ENCODE measurements around the gene KLF4. TPM values are rescaled to one million over a fixed set of nuclear protein-coding genes. Genes with fewer than 3 reads are reported as not detected.
A peak's percentile ranks its signal among the peaks of the same experiment; 100 is the strongest.

KLF4 gene
- polyA plus RNA-seq, 1 donor (not counting 4 experiments of a cell fraction or from before 2014, with no cell fraction given): 37.1 TPM

- Histone ChIP-seq H3K9ac (ENCODE audit: control insufficient read depth, extremely low read depth, insufficient read depth, low read length) (peak overlapping the region; percentile 97), H3K9me1 (ENCODE audit: control insufficient read depth, extremely low read depth, insufficient read depth, low read length) (no peaks in the 10 kb centered on the region), H3K27ac (ENCODE audit: control insufficient read depth, insufficient read depth, low read length) (peak overlapping the region; percentile 95), H3K27me3 (ENCODE audit: control insufficient read depth, extremely low read depth, insufficient read depth, low read length) (no peaks in the 10 kb centered on the region), H3K36me3 (ENCODE audit: control insufficient read depth in 2 of 2, extremely low read depth in 1 of 2, insufficient read depth in 2 of 2, low read length in 2 of 2) (peaks cover 4 to 21% of the 10 kb centered on the region in 2 experiments), H3K79me2 (ENCODE audit: control insufficient read depth, insufficient read depth, low read length) (peaks cover 45% of the 10 kb centered on the region), H3K4me2 (ENCODE audit: control insufficient read depth, extremely low read depth, insufficient read depth, low read depth, low read length) (peak overlapping the region; percentile 95), H3K4me1 (ENCODE audit: control insufficient read depth, extremely low read depth, insufficient read depth, low read length) (peaks cover 18% of the 10 kb centered on the region), H3K4me3 (ENCODE audit: control insufficient read depth in 2 of 3, extremely low read depth in 1 of 3, insufficient read depth in 2 of 3, low read depth in 1 of 3, low read length in 3 of 3) (peak overlapping the region; percentile 93 to 99 (median 94)), H3K9me3 (ENCODE audit: control insufficient read depth, low read depth, low read length) (no peaks in the 10 kb centered on the region), H2AFZ (ENCODE audit: control insufficient read depth, low read length) (peak overlapping the region; percentile 6), H4K20me1 (ENCODE audit: control insufficient read depth, extremely low read depth, insufficient read depth, low read length) (no peaks in the 10 kb centered on the region)
- dilution Hi-C loops (cut with MboI; ENCODE audit: extremely low pct_ligation_motif_present, low sequenced_read_pairs): no loop called here
- FAIRE-seq (no peak), DNase-seq (ENCODE audit: low read depth, low spot score) (no peak)
- TF ChIP-seq CTCF (optimal IDR thresholded peaks at IDR 0.05 in 1 of 3, IDR thresholded peaks at IDR 0.05 in 1 of 3, conservative IDR thresholded peaks at IDR 0.05 in 1 of 3; ENCODE audit: extremely low read depth in 1 of 3, insufficient read depth in 2 of 3, low read length in 3 of 3) (peak; percentile 55 to 88 (median 86)), EZH2 (IDR thresholded peaks at IDR 0.05; ENCODE audit: low read length) (no peak)
These were observed 1.8 kb downstream of the KLF4 start for GRCh38 chr9:107487521-107488374.

- Histone ChIP-seq H3K4me1 (ENCODE audit: control insufficient read depth, extremely low read depth, insufficient read depth, low read length) (peaks cover 18% of the 10 kb centered on the region), H3K9me3 (ENCODE audit: control insufficient read depth, low read depth, low read length) (no peaks in the 10 kb centered on the region), H3K27me3 (ENCODE audit: control insufficient read depth, extremely low read depth, insufficient read depth, low read length) (no peaks in the 10 kb centered on the region), H3K9ac (ENCODE audit: control insufficient read depth, extremely low read depth, insufficient read depth, low read length) (peak overlapping the region; percentile 97), H2AFZ (ENCODE audit: control insufficient read depth, low read length) (peak overlapping the region; percentile 44), H3K4me2 (ENCODE audit: control insufficient read depth, extremely low read depth, insufficient read depth, low read depth, low read length) (peak overlapping the region; percentile 95), H4K20me1 (ENCODE audit: control insufficient read depth, extremely low read depth, insufficient read depth, low read length) (no peaks in the 10 kb centered on the region), H3K79me2 (ENCODE audit: control insufficient read depth, insufficient read depth, low read length) (peaks cover 45% of the 10 kb centered on the region), H3K4me3 (ENCODE audit: control insufficient read depth in 2 of 3, extremely low read depth in 1 of 3, insufficient read depth in 2 of 3, low read depth in 1 of 3, low read length in 3 of 3) (peak overlapping the region; percentile 93 to 99 (median 94)), H3K36me3 (ENCODE audit: control insufficient read depth in 2 of 2, extremely low read depth in 1 of 2, insufficient read depth in 2 of 2, low read length in 2 of 2) (peaks cover 4 to 21% of the 10 kb centered on the region in 2 experiments), H3K9me1 (ENCODE audit: control insufficient read depth, extremely low read depth, insufficient read depth, low read length) (no peaks in the 10 kb centered on the region), H3K27ac (ENCODE audit: control insufficient read depth, insufficient read depth, low read length) (peak overlapping the region; percentile 95)
- DNase-seq (ENCODE audit: low read depth, low spot score) (no peak), FAIRE-seq (peak; percentile 62)
- dilution Hi-C loops (cut with MboI; ENCODE audit: extremely low pct_ligation_motif_present, low sequenced_read_pairs): no loop called here
- TF ChIP-seq CTCF (optimal IDR thresholded peaks at IDR 0.05 in 1 of 3, IDR thresholded peaks at IDR 0.05 in 1 of 3, conservative IDR thresholded peaks at IDR 0.05 in 1 of 3; ENCODE audit: extremely low read depth in 1 of 3, insufficient read depth in 2 of 3, low read length in 3 of 3) (no peak), EZH2 (IDR thresholded peaks at IDR 0.05; ENCODE audit: low read length) (no peak)
These were observed 2.7 kb downstream of the KLF4 start for GRCh38 chr9:107486674-107487520.

All from keratinocyte (primary cell).